ENCODE measurements around the gene CRADD. TPM values are rescaled to one million over a fixed set of nuclear protein-coding genes. Genes with fewer than 3 reads are reported as not detected.

CRADD gene
- 17.1 TPM for total RNA-seq
- long read RNA-seq, transcript CRADD-201 (3 exons, 1,169 nt), result major isoform, 9 of 11 reads
- long read RNA-seq, partial matches to known transcripts, result 1 of 11 reads
- long read RNA-seq, other reads (novel, unspliced or antisense), result 1 of 11 reads

- Histone ChIP-seq H3K36me3 (no peaks in the 10 kb centered on the region), H3K4me3 (peak within 1 kb of the TSS; percentile 71), H3K4me1 (peaks cover 10% of the 10 kb centered on the region), H3K27ac (peak within 1 kb of the TSS; percentile 98), H3K27me3 (no peaks in the 10 kb centered on the region), H3K9me3 (no peaks in the 10 kb centered on the region)
- peak; percentile 85 for DNase-seq
- peak; percentile 98 for ATAC-seq
- intact Hi-C loops (cut with DNase I), result no loop called here
- TF ChIP-seq, protein P1, sequence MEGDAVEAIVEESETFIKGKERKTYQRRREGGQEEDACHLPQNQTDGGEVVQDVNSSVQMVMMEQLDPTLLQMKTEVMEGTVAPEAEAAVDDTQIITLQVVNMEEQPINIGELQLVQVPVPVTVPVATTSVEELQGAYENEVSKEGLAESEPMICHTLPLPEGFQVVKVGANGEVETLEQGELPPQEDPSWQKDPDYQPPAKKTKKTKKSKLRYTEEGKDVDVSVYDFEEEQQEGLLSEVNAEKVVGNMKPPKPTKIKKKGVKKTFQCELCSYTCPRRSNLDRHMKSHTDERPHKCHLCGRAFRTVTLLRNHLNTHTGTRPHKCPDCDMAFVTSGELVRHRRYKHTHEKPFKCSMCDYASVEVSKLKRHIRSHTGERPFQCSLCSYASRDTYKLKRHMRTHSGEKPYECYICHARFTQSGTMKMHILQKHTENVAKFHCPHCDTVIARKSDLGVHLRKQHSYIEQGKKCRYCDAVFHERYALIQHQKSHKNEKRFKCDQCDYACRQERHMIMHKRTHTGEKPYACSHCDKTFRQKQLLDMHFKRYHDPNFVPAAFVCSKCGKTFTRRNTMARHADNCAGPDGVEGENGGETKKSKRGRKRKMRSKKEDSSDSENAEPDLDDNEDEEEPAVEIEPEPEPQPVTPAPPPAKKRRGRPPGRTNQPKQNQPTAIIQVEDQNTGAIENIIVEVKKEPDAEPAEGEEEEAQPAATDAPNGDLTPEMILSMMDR (IDR thresholded peaks at IDR 0.05), result no peak
Observed at GRCh38 chr12:93677195-93678064, at the start of gene CRADD. CRADD (plus strand) TSS chr12:93677375.

- Histone ChIP-seq H3K36me3 (no peaks in the 10 kb centered on the region), H3K4me1 (no peaks in the 10 kb centered on the region), H3K9me3 (no peaks in the 10 kb centered on the region), H3K27ac (no peak overlapping the region), H3K4me3 (no peak overlapping the region), H3K27me3 (no peaks in the 10 kb centered on the region)
- TF ChIP-seq, protein P1 (IDR thresholded peaks at IDR 0.05), result no peak
- intact Hi-C loops (cut with DNase I), result no loop called here
- ATAC-seq (no peak), DNase-seq (no peak)
Observed at GRCh38 chr12:93632383-93632782, 44.8 kb upstream of the CRADD start.

DNA sequence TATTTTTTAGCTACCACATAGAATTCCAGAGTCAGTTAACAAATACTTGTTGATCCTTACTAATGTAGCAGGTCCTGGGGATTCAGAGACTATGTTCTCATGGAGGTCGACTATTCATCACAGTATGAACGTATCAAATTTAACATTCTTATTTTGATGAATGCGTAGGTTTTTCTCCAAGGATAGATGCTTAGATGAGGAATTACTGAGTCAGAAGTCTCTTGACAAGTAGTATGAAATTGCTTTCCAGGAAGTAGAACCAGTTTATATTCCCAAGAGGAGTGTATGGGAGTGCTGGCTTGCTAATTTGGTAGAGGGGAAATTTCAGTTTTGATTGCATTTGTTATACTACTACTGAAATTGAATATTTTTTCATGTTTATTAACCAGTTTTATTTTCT is 42.8 kb upstream of the CRADD start:
- intact Hi-C loops (cut with DNase I), result no loop called here

GRCh38 chr12:93636708-93637107 is 40.5 kb upstream of the CRADD start:
- no peak overlapping the region for H3K27ac ChIP-seq
- ATAC-seq (no peak), DNase-seq (no peak)
- intact Hi-C loops (cut with DNase I), result no loop called here
- no peaks in the 10 kb centered on the region for H3K9me3 ChIP-seq
- TF ChIP-seq, protein P1 (IDR thresholded peaks at IDR 0.05), result no peak
- H3K4me1 ChIP-seq, result peaks cover 1% of the 10 kb centered on the region
- H3K36me3 ChIP-seq, result no peaks in the 10 kb centered on the region
- H3K27me3 ChIP-seq, result no peaks in the 10 kb centered on the region
- H3K4me3 ChIP-seq, result no peak overlapping the region

More for the DNA sequence above, 42.8 kb upstream of the CRADD start:
- DNase-seq, result no peak
- H3K27ac ChIP-seq, result no peak overlapping the region
- TF ChIP-seq, protein P1 (IDR thresholded peaks at IDR 0.05), result no peak
- H3K27me3 ChIP-seq, result no peaks in the 10 kb centered on the region
- H3K9me3 ChIP-seq, result no peaks in the 10 kb centered on the region
- H3K36me3 ChIP-seq, result no peaks in the 10 kb centered on the region
- no peak overlapping the region for H3K4me3 ChIP-seq
- ATAC-seq, result no peak
- no peaks in the 10 kb centered on the region for H3K4me1 ChIP-seq

GRCh38 chr12:93638095-93638494 is 39.1 kb upstream of the CRADD start:
- intact Hi-C loops (cut with DNase I), result no loop called here
- Histone ChIP-seq H3K36me3 (no peaks in the 10 kb centered on the region), H3K27me3 (no peaks in the 10 kb centered on the region), H3K4me1 (peaks cover 3% of the 10 kb centered on the region), H3K4me3 (no peak overlapping the region), H3K9me3 (no peaks in the 10 kb centered on the region), H3K27ac (no peak overlapping the region)
- TF ChIP-seq, protein P1 (IDR thresholded peaks at IDR 0.05), result no peak
- no peak for ATAC-seq
- DNase-seq, result no peak

Measured in upper lobe of right lung (tissue), 1 donor.